GM11168 (cell line): ENCODE data around the gene AXL.

Experiments used
- in situ Hi-C: fragments of 300-500 bp; cut with MboI; formaldehyde crosslinking; loops from one replicate; pipeline ENCODE4 v1.12.0; 2022; ENCODE audit warnings: low sequenced_read_pairs; ENCODE audit not compliant: unreplicated experiment

The AXL gene

DNA sequence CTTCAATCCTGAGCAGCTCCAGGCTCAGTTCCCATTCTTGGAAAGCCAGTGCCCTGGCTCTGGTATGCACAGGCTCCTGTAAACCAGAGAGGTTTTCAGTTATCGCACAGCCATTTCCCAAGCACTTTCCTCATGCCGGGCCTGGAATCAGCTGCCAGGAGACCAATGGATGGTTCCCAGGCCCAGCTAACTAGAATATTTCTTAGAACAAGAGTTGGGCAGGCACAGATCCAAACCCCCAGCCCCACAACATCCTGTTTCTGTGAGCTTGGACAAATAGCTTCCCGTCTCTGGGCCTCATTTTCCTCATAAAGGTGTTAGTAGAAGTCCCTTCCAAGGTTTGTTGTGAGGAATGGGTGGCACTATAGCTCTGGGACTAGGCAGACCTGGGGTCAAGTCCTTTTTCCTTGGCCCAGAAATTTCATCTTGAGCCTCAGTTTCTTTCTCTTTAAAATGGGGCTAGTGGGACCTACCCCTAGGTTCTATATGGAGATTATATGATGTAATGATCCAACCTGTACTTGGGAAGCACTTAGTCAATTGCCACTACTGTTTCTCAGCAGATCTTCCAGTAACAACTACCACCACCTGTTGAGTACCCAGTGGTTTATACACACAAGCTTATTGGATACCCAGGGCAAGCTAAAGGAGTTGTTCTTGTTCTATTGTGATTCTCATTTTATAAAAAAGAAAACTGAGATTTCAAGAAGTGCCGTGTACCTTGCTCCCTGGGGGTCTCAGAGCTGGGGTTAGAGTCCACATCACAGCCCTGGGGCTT, 85.9 kb downstream of the AXL start:
- in situ Hi-C loops: no loop called here

DNA sequence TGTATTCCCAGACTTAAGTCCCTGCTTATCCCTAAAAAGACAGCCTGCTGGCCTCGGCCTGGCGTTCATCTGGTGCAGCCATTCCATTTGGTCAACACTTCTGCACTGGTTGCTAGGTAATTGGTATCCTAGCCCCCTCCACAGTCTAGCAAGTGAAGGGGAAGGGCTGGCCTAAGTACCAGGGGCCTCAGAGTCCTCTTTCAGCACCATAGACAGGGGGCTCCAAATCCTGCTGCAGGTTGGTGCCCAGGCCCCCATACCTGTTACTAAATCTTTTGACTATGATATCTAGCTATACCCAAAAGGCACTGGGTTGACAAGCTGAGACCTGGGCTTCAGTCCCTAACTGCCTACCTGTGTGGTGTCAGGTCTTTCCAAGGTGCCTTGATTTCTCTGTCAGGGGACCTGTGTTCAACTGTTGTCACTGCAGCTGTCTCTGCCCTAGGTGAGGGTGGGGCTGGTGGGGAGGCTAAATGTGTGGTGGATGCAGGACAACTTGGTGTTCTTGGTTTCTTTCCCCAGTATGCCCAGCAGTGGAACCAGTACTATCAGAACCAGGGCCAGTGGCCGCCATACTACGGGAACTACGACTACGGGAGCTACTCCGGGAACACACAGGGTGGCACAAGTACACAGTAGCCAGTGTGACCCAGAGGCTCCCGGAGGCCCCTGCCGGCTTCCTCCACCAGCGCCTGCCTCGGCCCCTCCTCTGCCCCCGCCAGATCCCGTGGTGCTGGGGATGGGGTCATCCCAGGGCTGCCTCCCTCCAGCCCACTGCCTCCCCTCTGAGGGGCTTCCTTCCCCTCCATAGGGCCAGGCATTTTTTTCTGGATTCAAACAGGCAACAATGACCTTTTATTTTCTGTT, 87.1 kb downstream of the AXL start:
- in situ Hi-C loops: no loop called here

DNA sequence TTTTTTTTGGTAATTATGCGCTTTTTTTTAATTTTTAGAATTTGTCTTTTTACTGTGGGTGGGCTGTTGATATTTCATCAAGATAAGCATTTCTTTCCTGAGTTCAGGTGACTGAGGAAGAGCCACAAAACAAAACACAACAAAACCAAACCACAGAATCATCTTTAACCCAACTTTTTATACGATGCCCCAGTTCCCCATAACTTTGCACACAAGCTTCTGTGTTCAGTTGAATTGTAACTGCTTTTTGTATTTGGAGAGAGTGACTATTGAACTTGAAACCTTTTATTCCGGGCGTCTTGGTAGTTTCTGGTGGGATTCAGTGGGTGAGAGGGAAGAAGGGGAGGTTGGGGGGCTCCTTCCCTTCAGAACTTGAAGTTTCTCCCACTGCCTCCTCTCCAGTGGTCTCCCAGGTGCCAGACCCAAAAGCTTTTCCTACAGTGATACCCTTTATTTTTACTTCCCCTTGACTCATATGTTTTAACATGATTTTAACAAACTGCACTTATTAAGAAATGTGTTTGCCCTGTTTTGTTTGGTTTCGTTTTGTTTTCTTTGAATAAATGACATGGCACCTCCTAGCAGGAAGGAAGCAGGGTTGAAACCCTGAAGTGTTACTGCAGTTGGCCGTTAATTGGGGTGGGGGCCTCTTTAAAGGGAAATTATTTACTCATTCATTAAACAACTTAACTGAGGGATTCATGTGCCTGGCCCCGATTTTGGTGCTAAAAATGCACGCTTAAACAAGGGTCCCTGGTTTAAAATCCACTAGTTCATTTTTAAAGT, 88.3 kb downstream of the AXL start:
- in situ Hi-C loops: no loop called here

DNA sequence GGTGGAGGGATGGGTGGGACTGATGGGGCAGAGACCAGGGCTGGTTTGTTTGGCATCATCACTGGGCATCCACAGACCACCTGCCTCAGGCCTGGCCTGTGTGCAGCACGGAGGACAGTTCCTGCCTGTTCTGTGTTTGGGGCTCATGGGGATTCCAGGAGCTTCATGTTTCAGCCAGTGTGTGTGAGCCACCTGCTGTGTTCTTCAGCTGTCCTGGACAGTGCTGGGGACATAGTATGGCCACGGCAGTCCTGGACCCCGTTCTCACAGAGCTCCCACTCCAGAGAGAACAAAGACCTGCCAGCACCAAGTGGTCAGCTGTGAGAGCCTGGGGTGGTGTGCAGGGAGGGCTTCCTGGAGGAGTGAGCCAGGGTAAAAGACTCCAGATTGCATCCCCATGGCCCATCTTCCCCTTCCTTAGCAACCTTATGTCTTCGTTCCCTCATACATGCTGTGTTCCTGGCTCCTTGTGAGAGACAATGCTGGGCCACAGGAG, 89.0 kb downstream of the AXL start:
- in situ Hi-C loops: no loop called here

DNA sequence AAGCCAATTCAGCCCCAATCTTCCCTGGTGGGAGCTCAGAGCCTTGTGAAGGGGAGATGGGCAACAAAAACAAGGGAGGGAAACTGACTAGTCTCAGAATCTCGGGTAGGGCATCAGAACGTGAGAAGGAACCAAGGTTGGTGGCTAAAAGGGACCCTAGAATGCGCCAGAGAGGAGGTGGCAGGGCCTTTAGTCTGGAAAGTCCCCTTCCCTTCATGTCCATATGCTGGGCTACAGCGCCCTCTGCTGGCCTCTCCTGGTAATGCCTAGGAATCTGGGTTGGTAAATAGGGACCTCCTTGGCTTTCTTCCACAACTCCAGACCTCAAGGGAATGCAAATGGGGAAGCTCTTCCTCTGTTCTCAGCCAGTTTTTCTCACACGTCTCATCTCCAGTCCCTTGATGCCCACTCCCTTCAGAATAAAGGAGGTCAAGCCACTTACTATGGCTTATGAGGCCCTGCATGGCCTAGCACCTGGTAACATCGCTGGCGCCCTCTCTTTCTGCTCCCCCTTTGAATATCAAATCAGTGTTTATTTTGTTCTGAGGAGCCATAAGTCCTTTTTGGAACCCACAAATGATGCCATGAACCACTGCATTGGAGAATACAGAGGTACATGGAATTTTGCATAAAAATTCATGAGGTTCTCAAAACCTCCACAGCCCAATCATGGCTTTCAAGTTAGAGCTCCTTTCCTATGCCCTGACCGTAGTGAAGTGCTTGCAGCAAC, 89.6 kb downstream of the AXL start:
- in situ Hi-C loops: no loop called here

DNA sequence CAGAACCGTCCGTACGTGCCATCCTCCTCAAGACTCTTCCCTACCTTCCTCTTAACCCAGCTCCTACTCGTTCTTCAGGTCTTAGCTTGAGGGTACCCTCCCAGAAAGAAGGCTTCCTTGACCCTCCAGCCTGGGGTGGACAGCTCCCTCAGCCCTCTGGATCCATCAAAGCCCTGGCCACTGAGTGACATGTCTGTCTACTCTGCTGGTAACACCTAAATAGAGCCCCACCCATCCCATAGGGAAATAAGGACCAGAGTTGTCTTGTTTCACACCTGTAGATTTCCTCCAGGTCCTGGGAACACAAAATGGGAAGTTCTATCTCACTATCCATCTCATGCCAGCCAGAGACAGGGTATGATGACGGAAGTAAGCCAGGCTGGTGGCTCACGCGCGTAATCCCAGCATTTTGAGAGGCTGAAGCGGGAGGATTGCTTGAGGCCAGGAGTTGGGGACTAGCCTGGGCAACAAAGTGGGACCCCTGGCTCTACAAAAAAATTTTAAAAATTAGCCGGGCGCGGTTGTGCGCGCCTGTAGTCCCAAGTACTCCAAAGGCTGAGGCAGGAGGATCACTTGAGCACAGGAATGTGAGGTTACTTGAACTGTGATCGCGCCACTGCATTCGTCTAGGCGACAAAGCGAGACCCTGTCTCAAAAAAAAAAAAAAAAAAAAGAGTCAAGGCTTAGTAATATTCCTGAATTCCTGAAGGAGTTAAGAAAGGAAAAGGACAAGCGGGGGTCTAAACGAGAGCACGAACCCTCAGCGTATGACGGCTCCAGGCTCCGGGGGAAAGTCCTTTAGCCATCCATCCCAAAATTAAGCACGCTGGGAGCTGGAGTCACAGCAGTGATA, 90.4 kb downstream of the AXL start:
- in situ Hi-C loops: loop anchor here (10.0 kb wide), 1 partner anchor 105 kb away; no protein-coding TSS in a partner anchor

DNA sequence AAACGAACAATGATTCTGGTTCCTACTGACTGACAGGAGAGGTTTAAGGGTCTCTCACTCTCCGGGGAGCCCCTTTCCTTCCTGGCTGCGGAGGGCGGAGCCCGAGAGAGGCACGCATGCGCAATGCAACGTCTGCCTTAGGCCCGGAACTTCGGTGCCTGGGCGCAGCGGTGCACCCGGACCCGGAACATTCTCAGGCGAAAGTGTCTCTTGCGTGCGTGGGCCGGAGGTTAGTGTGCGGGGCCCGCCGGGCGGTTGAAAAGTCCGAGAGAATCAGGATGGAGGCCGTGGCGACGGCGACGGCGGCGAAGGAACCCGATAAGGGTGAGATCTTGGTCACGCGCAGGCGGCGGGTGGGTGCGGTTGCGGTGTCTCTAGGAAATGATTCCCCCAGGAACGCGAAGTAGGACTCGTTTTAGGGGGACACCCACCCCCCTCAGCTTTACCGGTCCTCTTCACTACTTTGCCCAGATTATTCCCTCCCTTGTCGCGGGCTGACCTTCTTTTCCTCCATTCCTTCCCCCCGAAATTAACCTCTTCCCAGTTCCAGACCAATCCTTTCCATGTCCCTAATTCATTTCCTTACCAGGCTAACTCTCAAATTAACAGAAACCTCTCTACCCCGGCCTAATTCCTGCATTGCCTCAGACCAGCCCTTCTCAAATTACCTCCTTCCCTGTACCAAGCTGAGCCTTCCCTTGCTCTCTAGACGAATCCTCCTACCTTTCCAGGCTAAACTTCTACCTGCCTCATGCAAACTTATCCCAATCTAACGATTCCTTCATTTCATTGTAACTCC, 91.2 kb downstream of the AXL start, which contains the start of gene CCDC97:
Gene CCDC97 (plus strand): TSS at position 140 of the 799 bp plus-strand sequence. CDS start 139 bp downstream, at position 279.
- in situ Hi-C loops: loop anchor here (10.0 kb wide), 1 partner anchor 105 kb away; no protein-coding TSS in a partner anchor

DNA sequence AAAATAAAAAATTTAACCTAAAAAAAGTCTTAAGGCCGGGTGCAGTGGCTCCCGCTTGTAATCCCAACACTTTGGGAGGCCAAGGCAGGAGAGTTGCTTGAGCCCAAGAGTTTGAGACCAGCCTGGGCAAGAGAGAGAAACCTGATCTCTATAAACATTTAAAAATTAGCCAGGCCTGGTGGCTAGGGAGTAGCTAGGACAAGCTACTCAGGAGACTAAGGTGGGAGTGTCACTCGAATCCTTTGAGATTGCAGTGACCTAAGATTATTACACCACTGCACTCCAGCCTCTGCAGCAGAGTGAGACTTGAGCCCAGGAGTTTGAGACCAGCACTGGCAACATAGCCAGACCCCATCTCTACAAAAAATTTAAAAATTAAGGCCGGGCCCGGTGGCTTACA, 92.0 kb downstream of the AXL start:
- in situ Hi-C loops: loop anchor here (10.0 kb wide), 1 partner anchor 106 kb away; no protein-coding TSS in a partner anchor
